Astrocyte of the cerebellum (primary cell): Measurements from ENCODE around the gene EEFSEC.

Experiments
- DNase-seq: peaks from one replicate; pipeline ENCODE4 v3.0.0-alpha.2; 2011; ENCODE audit warnings: low read depth
- H3K4me3 ChIP-seq: 2 replicates; pipeline ENCODE4 v1.5.1; 2011; ENCODE audit warnings: mild to moderate bottlenecking, low read depth, low read length, moderate library complexity
- CTCF ChIP-seq: IDR thresholded peaks from 2 replicates; pipeline ENCODE4 v1.5.1; 2012; ENCODE audit warnings: low read length, low read depth, moderate library complexity, mild to moderate bottlenecking; ENCODE audit errors: missing control alignments
- in situ Hi-C: cut with HindIII; loops from 2 replicates; pipeline ENCODE4 v1.10.0; 2017; ENCODE audit warnings: low sequenced_read_pairs

Gene EEFSEC

GRCh38 chr3:128179484-128179819 lies 26.2 kb downstream of the EEFSEC start:
- no peak overlapping the region for H3K4me3 ChIP-seq
- in situ Hi-C loops, result loop anchor here (10.0 kb wide), 1 partner anchor 225 kb away; no protein-coding TSS in a partner anchor
- no peak for DNase-seq
- no peak for TF ChIP-seq CTCF

GRCh38 chr3:128180436-128180835 lies 27.2 kb downstream of the EEFSEC start:
- H3K4me3 ChIP-seq, result no peak overlapping the region
- DNase-seq, result no peak
- in situ Hi-C loops, result no loop called here
- TF ChIP-seq CTCF, result no peak

GRCh38 chr3:128180913-128181312 lies 27.6 kb downstream of the EEFSEC start:
- DNase-seq, result no peak
- TF ChIP-seq CTCF, result no peak
- in situ Hi-C loops, result no loop called here

DNA sequence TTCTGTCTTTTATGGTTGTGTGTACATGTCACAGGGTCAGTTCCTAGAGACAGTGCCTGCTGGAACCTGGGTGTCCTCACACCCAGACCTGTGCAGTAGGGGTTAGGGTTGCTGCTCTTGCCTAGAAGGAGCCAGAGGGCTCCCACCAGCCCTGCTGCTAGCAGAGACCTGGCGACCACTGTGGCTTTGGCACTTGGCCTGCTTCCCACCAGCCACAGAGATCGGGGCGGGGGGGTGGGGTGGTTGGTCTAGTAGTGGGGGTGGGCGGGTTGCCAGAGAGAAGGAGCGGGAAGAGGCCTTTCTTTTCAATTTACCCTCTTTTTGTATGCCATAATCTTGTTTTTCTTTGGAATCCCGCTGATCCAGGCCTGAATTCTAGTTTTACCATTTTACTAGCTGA lies 29.4 kb downstream of the EEFSEC start:
- TF ChIP-seq CTCF, result no peak
- in situ Hi-C loops, result no loop called here
- no peak overlapping the region for H3K4me3 ChIP-seq
- DNase-seq, result no peak

More at GRCh38 chr3:128180913-128181312, 27.6 kb downstream of the EEFSEC start:
- H3K4me3 ChIP-seq, result no peak overlapping the region

DNA sequence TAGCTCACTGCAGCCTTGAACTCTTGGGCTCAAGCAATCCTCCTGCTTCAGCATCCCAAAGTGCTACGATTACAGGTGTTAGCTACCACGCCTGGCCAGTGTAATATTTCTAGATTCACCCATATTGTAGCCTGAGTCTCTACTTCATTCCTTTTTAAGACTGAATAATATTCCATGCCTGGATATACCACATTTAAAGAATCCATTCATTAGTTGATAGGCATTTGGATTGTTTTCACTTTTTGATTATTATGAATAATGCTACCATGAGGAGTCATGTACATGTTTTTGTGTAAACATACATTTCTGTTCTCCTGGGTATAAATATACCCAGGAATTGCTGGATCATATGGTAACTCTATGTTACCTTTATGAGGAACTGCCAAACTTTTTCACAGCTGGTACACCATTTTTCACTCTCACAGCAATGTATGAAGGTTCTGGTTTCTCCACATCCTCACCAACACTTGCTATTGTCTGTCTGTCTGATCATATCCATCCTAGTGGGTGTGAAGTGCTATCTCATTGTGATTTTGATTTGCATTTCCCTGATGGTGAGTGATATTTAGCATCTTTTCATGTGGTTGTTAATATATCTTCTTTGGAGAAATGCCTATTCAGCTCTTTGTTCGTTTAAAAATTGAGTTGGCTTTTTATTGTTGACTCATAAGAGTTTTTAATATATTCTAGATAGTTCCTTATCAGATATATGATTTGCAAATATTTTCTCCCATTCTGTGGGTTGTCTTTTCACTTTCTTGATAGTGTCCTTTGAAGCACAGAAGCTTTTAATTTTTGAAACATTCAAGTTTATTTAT lies 32.6 kb downstream of the EEFSEC start:
- no peak for DNase-seq
- in situ Hi-C loops, result no loop called here
- no peak for TF ChIP-seq CTCF
- no peak overlapping the region for H3K4me3 ChIP-seq

GRCh38 chr3:128187495-128187894 lies 34.2 kb downstream of the EEFSEC start:
- no peak for TF ChIP-seq CTCF
- DNase-seq, result no peak
- in situ Hi-C loops, result no loop called here
- no peak overlapping the region for H3K4me3 ChIP-seq

- peak; percentile 47 for DNase-seq
- TF ChIP-seq CTCF, result no peak
- H3K4me3 ChIP-seq, result no peak overlapping the region
- in situ Hi-C loops, result no loop called here
Observed at GRCh38 chr3:128188326-128188725, 35.0 kb downstream of the EEFSEC start.
